Measurements from ENCODE around the gene ZNF423. TPM values are rescaled to one million over a fixed set of nuclear protein-coding genes. Genes with fewer than 3 reads are reported as not detected.

The ZNF423 gene
- total RNA-seq, 4 donors from 2014 or later = 6.6 to 22.9 (median 8.6) TPM

DNA sequence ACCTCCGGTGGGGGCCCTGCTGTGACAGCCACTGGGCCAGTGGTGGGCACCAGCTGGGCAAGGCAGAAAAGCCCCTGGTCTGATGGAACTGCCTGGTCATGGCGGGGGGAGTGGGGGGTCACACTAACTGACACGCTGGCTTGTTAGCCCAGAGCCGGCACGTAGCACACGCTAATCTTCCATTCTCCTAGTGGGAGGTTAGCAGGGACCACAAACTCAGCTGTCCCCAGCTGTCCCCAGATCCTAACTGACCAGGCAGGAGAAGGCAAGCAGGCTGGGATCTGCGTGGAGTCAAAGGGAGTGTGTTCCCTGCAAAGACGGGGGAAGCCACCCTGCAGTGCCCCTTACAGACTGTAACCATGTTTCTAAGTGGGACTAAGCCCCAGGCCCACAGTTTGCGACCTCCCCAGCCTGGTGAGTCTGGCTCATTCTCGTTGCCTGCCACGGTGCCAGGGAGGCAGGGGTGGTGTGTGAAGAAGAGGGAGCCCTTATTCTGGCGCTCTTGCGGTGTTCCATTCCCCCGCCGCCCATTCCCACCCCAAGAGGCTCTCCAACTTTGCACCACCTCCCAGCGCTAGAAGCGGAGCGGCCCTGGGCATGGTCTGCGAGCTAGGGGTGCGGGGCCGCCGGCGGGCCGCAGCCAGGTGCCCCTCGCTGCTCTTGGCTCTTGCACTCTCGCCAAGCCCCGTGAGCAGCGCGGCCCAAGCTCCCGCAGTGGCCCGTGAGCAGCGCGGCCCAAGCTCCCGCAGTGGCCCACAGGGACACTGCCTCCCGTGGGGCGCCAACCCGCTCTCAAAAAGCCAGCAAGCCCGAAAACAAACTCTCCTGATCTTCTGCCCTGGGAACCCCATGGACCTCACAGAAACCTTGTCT is 12.1 kb upstream of the ZNF423 start:
- no peak for ATAC-seq (ENCODE audit: low FRiP score)
- TF ChIP-seq CTCF (IDR thresholded peaks at IDR 0.05) = no peak
- no peak for DNase-seq (ENCODE audit: low spot score)

DNA sequence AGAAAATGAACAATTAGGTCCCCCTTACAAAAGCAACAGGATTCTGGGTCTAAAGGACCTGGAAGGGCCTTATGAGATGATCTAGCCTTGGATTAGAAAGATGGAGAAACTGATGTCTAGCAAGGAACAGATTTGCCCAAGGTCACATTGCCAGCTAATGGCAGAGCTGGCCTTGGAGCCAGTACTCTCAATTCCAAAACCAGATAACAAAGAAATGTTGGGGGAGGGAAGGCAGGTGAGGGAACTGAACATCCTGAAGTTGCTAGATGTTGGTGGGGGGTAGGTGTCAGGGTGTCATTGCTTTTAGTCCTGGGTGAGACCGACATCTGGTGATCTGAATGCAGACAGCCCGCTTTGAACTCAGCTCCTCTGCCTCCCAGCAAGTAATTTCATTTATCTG is 11.3 kb upstream of the ZNF423 start:
- TF ChIP-seq CTCF (IDR thresholded peaks at IDR 0.05) = no peak
- ATAC-seq (ENCODE audit: low FRiP score) = no peak
- no peak for DNase-seq (ENCODE audit: low spot score)

DNA sequence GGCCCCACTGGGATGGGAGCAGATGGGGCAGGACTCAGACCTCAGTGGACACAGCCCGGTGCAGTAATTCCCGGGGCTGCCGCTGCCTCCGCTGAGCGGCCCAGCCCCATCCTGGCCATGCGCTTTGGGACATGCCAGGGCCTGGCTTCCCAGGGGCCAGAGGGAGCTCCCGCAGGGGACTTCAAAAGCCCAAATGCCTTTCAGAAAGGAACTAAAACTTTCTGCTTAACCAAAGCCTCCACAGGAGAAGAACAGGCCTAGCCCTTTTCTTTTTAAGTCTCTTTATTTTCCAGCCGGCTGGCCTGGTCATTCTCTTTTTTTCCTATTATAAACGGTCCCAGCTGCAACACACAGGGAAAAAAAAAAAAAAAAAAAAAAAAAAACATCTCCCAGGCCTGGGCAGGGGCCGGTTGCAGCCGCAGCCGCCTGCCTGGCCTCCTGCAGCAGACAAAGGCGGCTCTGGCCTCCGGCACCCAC is 10.7 kb upstream of the ZNF423 start:
- DNase-seq (ENCODE audit: low spot score) (no peak), ATAC-seq (ENCODE audit: low FRiP score) (no peak)
- no peak for TF ChIP-seq CTCF (IDR thresholded peaks at IDR 0.05)

DNA sequence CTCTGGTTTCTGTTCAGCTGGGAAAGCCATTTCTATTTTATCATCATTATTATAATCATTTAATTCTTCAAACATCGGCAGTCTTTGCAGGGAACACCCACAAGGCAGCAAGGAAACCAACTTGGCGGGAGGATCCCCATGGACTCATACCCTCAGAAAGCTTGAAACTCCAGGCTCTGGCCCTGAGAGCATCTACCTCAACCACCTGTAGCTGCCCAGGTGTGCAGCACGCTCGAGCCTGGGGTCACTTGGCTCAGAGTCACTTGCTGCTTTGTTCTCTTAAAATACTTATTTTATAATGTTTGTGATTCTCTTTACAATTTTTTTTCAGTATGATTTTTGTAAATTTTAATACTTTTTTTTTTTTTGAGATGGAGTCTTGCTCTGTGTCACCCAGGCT is 6.8 kb upstream of the ZNF423 start:
- TF ChIP-seq CTCF (IDR thresholded peaks at IDR 0.05) = no peak
- DNase-seq (ENCODE audit: low spot score) (no peak), ATAC-seq (ENCODE audit: low FRiP score) (no peak)

DNA sequence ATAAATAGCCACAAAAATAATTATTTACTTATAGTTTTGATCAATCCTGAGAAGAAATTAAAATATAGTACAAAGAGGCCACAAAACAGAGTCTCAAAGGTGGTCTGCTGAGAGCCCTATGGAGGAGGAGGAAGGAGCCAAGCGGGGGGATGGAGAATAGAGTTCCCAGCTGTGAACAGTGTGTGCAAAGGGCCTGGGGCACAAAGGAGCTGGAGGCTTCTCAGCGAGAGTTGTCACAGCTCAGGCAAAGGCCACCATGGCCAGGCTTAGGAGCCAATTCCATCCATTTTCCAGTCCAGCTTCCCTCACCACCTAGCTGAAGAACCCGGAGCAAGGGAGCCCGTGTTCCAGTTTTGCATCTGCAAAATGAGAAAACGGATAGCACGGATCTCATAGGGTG is 5.4 kb upstream of the ZNF423 start:
- ATAC-seq (ENCODE audit: low FRiP score) (no peak), DNase-seq (ENCODE audit: low spot score) (no peak)
- TF ChIP-seq CTCF (IDR thresholded peaks at IDR 0.05) = no peak

DNA sequence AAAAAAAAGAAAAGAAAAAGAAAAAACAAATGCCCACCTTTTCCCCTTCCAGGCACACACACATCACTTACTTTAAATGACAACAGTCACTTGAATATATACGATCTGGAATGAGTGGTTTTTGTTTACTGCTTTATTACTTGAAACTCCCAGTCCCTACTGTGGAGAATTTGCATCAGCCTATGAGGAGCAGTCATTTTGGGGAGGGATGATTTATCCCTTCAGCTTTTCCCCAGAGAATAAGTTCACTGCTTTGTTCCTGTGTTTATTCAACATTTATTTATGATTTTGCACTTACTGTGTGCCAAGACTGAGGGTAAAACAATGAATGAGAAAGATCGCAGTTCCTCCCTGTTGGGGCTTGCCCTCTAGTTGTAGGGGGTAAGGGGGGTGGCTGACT is 4.7 kb upstream of the ZNF423 start:
- DNase-seq (ENCODE audit: low spot score) = no peak
- no peak for TF ChIP-seq CTCF (IDR thresholded peaks at IDR 0.05)
- no peak for ATAC-seq (ENCODE audit: low FRiP score)
